IPS DF 4.7 (cell line): ENCODE results near the gene CEP68.
"Not testable (repeated sequence)": the region's sequence is repeated elsewhere in the genome, so short reads cannot be mapped to it uniquely, and the experiment has no call there.

Source experiments
- DNase-seq: peaks from one replicate; pipeline ENCODE4 v3.0.0-alpha.2; 2013; ENCODE audit warnings: low spot score; ENCODE audit errors: extremely low read depth

CEP68 gene

GRCh38 chr2:65056215-65057053 is at the start of gene CEP68:
Gene CEP68 (plus strand): TSS chr2:65056416. CDS start chr2:65069445, 13,029 bp downstream.
- peak; percentile 86 for DNase-seq

GRCh38 chr2:65013776-65014175 is 42.4 kb upstream of the CEP68 start:
- DNase-seq = no peak

GRCh38 chr2:65015731-65016130 is 40.5 kb upstream of the CEP68 start:
- no peak for DNase-seq

GRCh38 chr2:65016789-65017188 is 39.4 kb upstream of the CEP68 start:
- no peak for DNase-seq

- no peak for DNase-seq
Observed at GRCh38 chr2:65017335-65017734, 38.9 kb upstream of the CEP68 start.

GRCh38 chr2:65018141-65018582 is 38.1 kb upstream of the CEP68 start:
- no peak for DNase-seq

- no peak for DNase-seq
Observed at GRCh38 chr2:65019010-65019409, 37.2 kb upstream of the CEP68 start.

GRCh38 chr2:65019675-65020195 is 36.5 kb upstream of the CEP68 start:
- DNase-seq = no peak

GRCh38 chr2:65020251-65020650 is 36.0 kb upstream of the CEP68 start:
- DNase-seq = not testable (repeated sequence)

GRCh38 chr2:65020943-65021528 is 35.2 kb upstream of the CEP68 start:
- DNase-seq = no peak

- DNase-seq = no peak
Observed at GRCh38 chr2:65021709-65022108, 34.5 kb upstream of the CEP68 start.

GRCh38 chr2:65022189-65022588 is 34.0 kb upstream of the CEP68 start:
- no peak for DNase-seq

GRCh38 chr2:65023742-65024141 is 32.5 kb upstream of the CEP68 start:
- no peak for DNase-seq

GRCh38 chr2:65024149-65024829 is 31.9 kb upstream of the CEP68 start:
- DNase-seq = no peak

GRCh38 chr2:65025453-65026123 is 30.6 kb upstream of the CEP68 start:
- DNase-seq = no peak

- DNase-seq = no peak
Observed at GRCh38 chr2:65026154-65026553, 30.1 kb upstream of the CEP68 start.

- no peak for DNase-seq
Observed at GRCh38 chr2:65026704-65027464, 29.3 kb upstream of the CEP68 start.

GRCh38 chr2:65027616-65028244 is 28.5 kb upstream of the CEP68 start:
- no peak for DNase-seq

GRCh38 chr2:65030476-65031332 is 25.5 kb upstream of the CEP68 start:
- no peak for DNase-seq
